ENCODE results near the gene SNX8.

SNX8 gene

DNA sequence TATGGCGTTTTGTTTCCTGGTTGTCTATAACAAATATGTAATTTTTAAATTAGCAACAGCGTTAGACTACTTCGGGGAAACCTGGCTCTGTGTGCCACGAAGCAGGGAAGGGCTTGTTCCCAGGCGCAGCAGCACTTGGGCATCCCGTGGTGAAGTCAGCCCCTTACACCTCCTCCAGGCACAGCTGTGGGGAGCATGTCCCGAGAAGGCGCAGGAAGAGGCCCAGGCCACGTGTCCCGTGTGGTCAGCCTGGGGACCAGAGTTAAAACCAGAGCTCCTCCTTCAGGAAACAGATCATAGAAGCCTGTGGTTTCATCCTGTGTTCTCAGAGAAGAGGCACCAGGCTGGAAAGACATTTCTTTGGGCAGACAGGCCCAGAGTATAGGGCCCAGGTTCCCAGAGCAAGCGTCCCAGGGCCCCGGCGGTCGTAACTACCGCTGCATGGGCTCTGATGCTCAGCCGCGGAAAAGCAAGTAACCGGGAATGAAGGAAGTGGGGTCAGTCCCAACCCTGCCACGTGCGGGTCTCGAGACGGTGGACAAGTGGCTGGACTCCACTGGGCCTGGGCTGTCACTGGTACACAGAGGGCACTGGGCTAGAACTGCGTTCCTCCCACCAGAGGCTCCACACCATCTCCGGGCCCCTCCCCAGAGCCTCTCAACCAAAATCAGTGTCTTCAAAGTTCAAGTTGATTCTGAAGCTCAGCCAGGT is 65.1 kb downstream of the SNX8 start:
- Histone ChIP-seq H2BK15ac (ENCODE audit: low read length) (no peak overlapping the region), H2BK120ac (ENCODE audit: low read depth, low read length) (no peak overlapping the region), H3K4me3 (ENCODE audit: low read length in 2 of 2) (no peak overlapping the region), H2BK12ac (ENCODE audit: low read length) (no peak overlapping the region), H2AFZ (ENCODE audit: low read length) (no peak overlapping the region), H4K8ac (ENCODE audit: low read depth, low read length) (no peak overlapping the region), H3K4me1 (ENCODE audit: control insufficient read depth in 2 of 2, insufficient read depth in 1 of 2, low read depth in 1 of 2, low read length in 2 of 2) (peaks cover 0 to 2% of the 10 kb centered on the region in 2 donors), H3K27me3 (ENCODE audit: control insufficient read depth in 3 of 3, insufficient read depth in 3 of 3, low read depth in 1 of 3, low read length in 3 of 3) (no peaks in the 10 kb centered on the region), H3K18ac (ENCODE audit: low read length) (no peak overlapping the region), H2AK5ac (ENCODE audit: low read depth, low read length) (peak overlapping the region; percentile 90), H3K27ac (replicated peaks; ENCODE audit: low read length) (no peak overlapping the region), H3K36me3 (replicated peaks in 1 of 2; ENCODE audit: control insufficient read depth in 2 of 2, insufficient read depth in 2 of 2, low read length in 2 of 2) (peaks cover 15 to 47% of the 10 kb centered on the region in 2 donors), H3K9me3 (replicated peaks in 1 of 2; ENCODE audit: control insufficient read depth in 2 of 2, insufficient read depth in 1 of 2, low read depth in 1 of 2, low read length in 2 of 2) (peaks cover 0 to 2% of the 10 kb centered on the region in 2 donors), H2BK5ac (ENCODE audit: low read length) (peak overlapping the region; percentile 53), H3K23ac (ENCODE audit: low read depth, low read length, poor library complexity) (no peak overlapping the region), H3K4me2 (ENCODE audit: insufficient read depth, low read length, poor library complexity, severe bottlenecking) (no peak overlapping the region), H3K14ac (ENCODE audit: low read length) (no peak overlapping the region), H4K91ac (ENCODE audit: low read depth, low read length, poor library complexity) (no peak overlapping the region), H3K9ac (ENCODE audit: low read depth, low read length, poor library complexity) (no peak overlapping the region), H3K4ac (ENCODE audit: low read length) (no peak overlapping the region), H3K79me1 (ENCODE audit: low read depth, low read length) (peaks cover 13% of the 10 kb centered on the region)
- no CpG with 5 or more reads among the region's 24 CpGs for WGBS, 2 donors (ENCODE audit: extremely low coverage in 2 of 2, insufficient read length in 2 of 2, insufficient replicate concordance in 1 of 2)
- DNase-seq (ENCODE audit: low spot score) = no peak

DNA sequence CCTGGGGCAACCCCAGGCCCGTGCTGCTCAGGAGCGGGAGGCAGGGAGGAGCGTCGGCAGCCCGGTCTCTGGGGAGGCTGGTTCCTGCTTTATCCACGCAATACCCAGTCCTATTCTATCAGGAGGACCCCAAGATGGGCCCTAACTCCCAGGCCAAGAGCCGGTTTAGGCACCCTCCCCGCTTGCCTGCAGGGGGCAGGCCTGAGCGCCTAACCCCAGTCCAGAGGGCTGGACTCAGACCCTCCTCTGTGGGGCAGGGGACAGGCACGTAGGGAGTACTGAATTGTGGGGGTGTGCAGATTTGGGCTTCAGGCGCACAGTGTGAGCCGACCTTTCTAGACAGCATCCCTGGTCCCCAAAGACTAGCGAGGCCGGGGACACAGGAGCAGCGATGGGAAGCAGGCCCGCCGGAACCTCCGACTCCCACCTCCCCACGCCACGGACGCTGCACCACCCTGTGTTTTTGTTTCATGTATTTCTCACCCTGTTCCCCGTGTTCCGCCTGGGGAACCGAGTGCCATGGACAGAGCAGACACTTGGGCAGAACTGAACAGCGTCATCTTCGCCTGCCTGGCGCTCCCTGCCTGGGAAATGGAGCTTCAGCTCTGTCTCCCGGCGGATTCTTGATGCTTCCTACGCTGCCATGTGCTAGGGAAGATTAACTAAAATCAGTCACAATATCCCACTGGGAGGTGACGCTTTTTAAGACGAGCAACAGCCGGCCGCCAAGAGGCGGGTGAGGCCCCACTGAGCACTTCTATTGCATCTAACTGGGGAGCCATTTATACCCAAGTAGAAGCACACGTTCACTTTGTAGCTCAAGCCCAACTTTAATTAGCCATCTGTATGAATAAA is 66.9 kb downstream of the SNX8 start:
- no peak overlapping the region for H2BK120ac ChIP-seq (ENCODE audit: low read depth, low read length)
- no peak for DNase-seq (ENCODE audit: low spot score)
- peak overlapping the region; percentile 22 for H2BK12ac ChIP-seq (ENCODE audit: low read length)
- no peak overlapping the region for H4K8ac ChIP-seq (ENCODE audit: low read depth, low read length)
- H3K4ac ChIP-seq (ENCODE audit: low read length) = peak overlapping the region; percentile 84
- H4K91ac ChIP-seq (ENCODE audit: low read depth, low read length, poor library complexity) = no peak overlapping the region
- peak overlapping the region; percentile 1 for H3K23ac ChIP-seq (ENCODE audit: low read depth, low read length, poor library complexity)
- H3K4me3 ChIP-seq (ENCODE audit: low read length in 2 of 2) = no peak overlapping the region
- H2AK5ac ChIP-seq (ENCODE audit: low read depth, low read length) = peak overlapping the region; percentile 94
- H3K79me1 ChIP-seq (ENCODE audit: low read depth, low read length) = peaks cover 12% of the 10 kb centered on the region
- no peak overlapping the region for H3K4me2 ChIP-seq (ENCODE audit: insufficient read depth, low read length, poor library complexity, severe bottlenecking)
- H3K18ac ChIP-seq (ENCODE audit: low read length) = peak overlapping the region; percentile 76
- no peak overlapping the region for H2BK5ac ChIP-seq (ENCODE audit: low read length)
- no peaks in the 10 kb centered on the region for H3K27me3 ChIP-seq (ENCODE audit: control insufficient read depth in 3 of 3, insufficient read depth in 3 of 3, low read depth in 1 of 3, low read length in 3 of 3)
- H3K4me1 ChIP-seq (ENCODE audit: control insufficient read depth in 2 of 2, insufficient read depth in 1 of 2, low read depth in 1 of 2, low read length in 2 of 2) = peaks cover 0 to 6% of the 10 kb centered on the region in 2 donors
- no peak overlapping the region for H2AFZ ChIP-seq (ENCODE audit: low read length)
- WGBS, 2 donors (ENCODE audit: extremely low coverage in 2 of 2, insufficient read length in 2 of 2, insufficient replicate concordance in 1 of 2) = no CpG with 5 or more reads among the region's 36 CpGs
- no peak overlapping the region for H3K27ac ChIP-seq (replicated peaks; ENCODE audit: low read length)
- peaks cover 0 to 2% of the 10 kb centered on the region in 2 donors for H3K9me3 ChIP-seq (replicated peaks in 1 of 2; ENCODE audit: control insufficient read depth in 2 of 2, insufficient read depth in 1 of 2, low read depth in 1 of 2, low read length in 2 of 2)
- H3K36me3 ChIP-seq (replicated peaks in 1 of 2; ENCODE audit: control insufficient read depth in 2 of 2, insufficient read depth in 2 of 2, low read length in 2 of 2) = peaks cover 15 to 35% of the 10 kb centered on the region in 2 donors
- peak overlapping the region; percentile 44 for H3K9ac ChIP-seq (ENCODE audit: low read depth, low read length, poor library complexity)
- no peak overlapping the region for H2BK15ac ChIP-seq (ENCODE audit: low read length)
- no peak overlapping the region for H3K14ac ChIP-seq (ENCODE audit: low read length)

DNA sequence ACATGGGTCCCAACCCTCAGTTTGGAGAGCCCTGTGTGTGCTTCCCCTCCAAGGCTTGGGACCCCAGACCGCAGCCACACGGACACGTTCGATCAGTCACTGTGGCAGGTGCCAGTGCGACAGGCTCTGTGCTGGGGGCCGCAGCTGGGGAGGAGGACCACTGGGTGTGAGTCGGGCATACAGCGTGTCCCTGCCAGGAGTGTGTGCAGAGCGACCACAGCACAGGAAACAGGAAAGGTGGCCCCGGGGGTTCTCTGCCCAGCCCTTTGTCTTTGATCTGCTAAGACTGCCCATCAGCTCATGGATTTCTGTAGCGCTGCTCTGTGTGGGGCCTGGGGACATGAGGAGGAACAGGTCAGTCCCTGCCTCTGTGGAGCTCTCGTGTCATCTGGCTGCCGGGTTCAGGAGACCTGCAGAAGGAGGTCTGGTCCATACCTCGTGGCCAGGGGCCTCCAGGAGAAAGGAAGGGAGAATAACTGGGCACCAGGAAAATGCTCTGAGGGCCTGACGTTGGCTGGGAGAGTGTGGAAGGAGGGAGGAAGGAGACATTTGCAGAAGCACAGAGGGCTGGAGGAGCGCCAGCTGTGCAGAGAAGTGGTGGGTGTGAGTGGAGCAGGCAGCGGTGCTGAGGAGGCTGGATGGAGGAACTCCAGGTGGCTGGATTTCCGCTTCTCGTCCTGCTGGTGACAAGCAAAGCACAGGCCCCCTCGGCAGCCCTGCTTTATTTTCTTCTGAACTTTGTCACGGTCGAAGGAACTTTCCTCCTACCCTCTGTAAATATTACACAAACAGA is 68.2 kb downstream of the SNX8 start:
- H2BK15ac ChIP-seq (ENCODE audit: low read length) = peak overlapping the region; percentile 2
- WGBS, 2 donors (ENCODE audit: extremely low coverage in 2 of 2, insufficient read length in 2 of 2, insufficient replicate concordance in 1 of 2) = no CpG with 5 or more reads among the region's 22 CpGs
- DNase-seq (ENCODE audit: low spot score) = no peak

More for the DNA sequence above, 68.2 kb downstream of the SNX8 start:
- H4K8ac ChIP-seq (ENCODE audit: low read depth, low read length) = no peak overlapping the region
- H3K14ac ChIP-seq (ENCODE audit: low read length) = no peak overlapping the region
- no peak overlapping the region for H3K23ac ChIP-seq (ENCODE audit: low read depth, low read length, poor library complexity)
- H3K4ac ChIP-seq (ENCODE audit: low read length) = no peak overlapping the region
- no peak overlapping the region for H4K91ac ChIP-seq (ENCODE audit: low read depth, low read length, poor library complexity)
- no peak overlapping the region for H3K4me2 ChIP-seq (ENCODE audit: insufficient read depth, low read length, poor library complexity, severe bottlenecking)
- H2AK5ac ChIP-seq (ENCODE audit: low read depth, low read length) = no peak overlapping the region
- no peak overlapping the region for H3K4me3 ChIP-seq (ENCODE audit: low read length in 2 of 2)
- no peak overlapping the region for H2BK120ac ChIP-seq (ENCODE audit: low read depth, low read length)
- peaks cover 10 to 24% of the 10 kb centered on the region in 2 donors for H3K36me3 ChIP-seq (replicated peaks in 1 of 2; ENCODE audit: control insufficient read depth in 2 of 2, insufficient read depth in 2 of 2, low read length in 2 of 2)
- H3K79me1 ChIP-seq (ENCODE audit: low read depth, low read length) = peaks cover 13% of the 10 kb centered on the region
- no peak overlapping the region for H2BK5ac ChIP-seq (ENCODE audit: low read length)
- H3K9ac ChIP-seq (ENCODE audit: low read depth, low read length, poor library complexity) = no peak overlapping the region
- H3K27me3 ChIP-seq (ENCODE audit: control insufficient read depth in 3 of 3, insufficient read depth in 3 of 3, low read depth in 1 of 3, low read length in 3 of 3) = no peaks in the 10 kb centered on the region
- H2BK12ac ChIP-seq (ENCODE audit: low read length) = no peak overlapping the region
- H3K27ac ChIP-seq (replicated peaks; ENCODE audit: low read length) = no peak overlapping the region
- no peak overlapping the region for H3K18ac ChIP-seq (ENCODE audit: low read length)
- H3K4me1 ChIP-seq (ENCODE audit: control insufficient read depth in 2 of 2, insufficient read depth in 1 of 2, low read depth in 1 of 2, low read length in 2 of 2) = peaks cover 0 to 8% of the 10 kb centered on the region in 2 donors
- peaks cover 0 to 2% of the 10 kb centered on the region in 2 donors for H3K9me3 ChIP-seq (replicated peaks in 1 of 2; ENCODE audit: control insufficient read depth in 2 of 2, insufficient read depth in 1 of 2, low read depth in 1 of 2, low read length in 2 of 2)
- no peak overlapping the region for H2AFZ ChIP-seq (ENCODE audit: low read length)

Measured in neuronal stem cell (in vitro differentiated cells).